OCI-LY3 (cell line): ENCODE data around the gene CLMN.

ENCODE experiments used
- H2AFZ ChIP-seq: fragments of 200-600, 300-600 bp; shearing (Covaris generic); 2 replicates; pipeline ENCODE4 v1.6.0; 2014; ENCODE audit warnings: antibody characterized with exemption, low read depth, low read length
- H3K27ac ChIP-seq: fragments of 200-600, 300-600 bp; sonication (generic); 2 replicates; pipeline ENCODE4 v1.5.1; 2014; ENCODE audit warnings: mild to moderate bottlenecking, low read length, moderate library complexity, mixed read lengths
- H3K27me3 ChIP-seq: fragments of 200-600, 300-600 bp; sonication (generic); 2 replicates; pipeline ENCODE4 v1.6.1; 2014; ENCODE audit warnings: low read depth, low read length, mixed read lengths
- H3K36me3 ChIP-seq: fragments of 200-600, 300-600 bp; sonication (generic); replicated peaks from 2 replicates; pipeline ENCODE3; 2014; ENCODE audit warnings: low read depth, low read length, mixed read lengths
- H3K4me1 ChIP-seq: fragments of 300-600, 200-600 bp; sonication (generic); 2 replicates; pipeline ENCODE4 v1.6.1; 2014; ENCODE audit warnings: low read length, mixed read lengths
- H3K4me2 ChIP-seq: fragments of 200-600, 300-600 bp; sonication (generic); 2 replicates; pipeline ENCODE4 v1.6.1; 2014; ENCODE audit warnings: low read length, mixed read lengths
- H3K4me3 ChIP-seq: fragments of 300-600, 200-600 bp; sonication (generic); 2 replicates; pipeline ENCODE4 v1.5.1; 2014; ENCODE audit warnings: antibody characterized with exemption, mild to moderate bottlenecking, low read length, moderate library complexity
- H3K79me2 ChIP-seq: fragments of 300-600, 200-600 bp; shearing (Covaris generic); 2 replicates; pipeline ENCODE4 v1.6.1; 2014; ENCODE audit warnings: mild to moderate bottlenecking, low read length, mixed read lengths
- H3K9ac ChIP-seq: fragments of 300-600, 200-600 bp; shearing (Covaris generic); 2 replicates; pipeline ENCODE4 v1.6.0; 2014; ENCODE audit warnings: mild to moderate bottlenecking, low read length, moderate library complexity
- H3K9me3 ChIP-seq: fragments of 200-600, 300-600 bp; shearing (Covaris generic); 2 replicates; pipeline ENCODE4 v1.6.1; 2014; ENCODE audit warnings: low read length, mixed read lengths; ENCODE audit not compliant: insufficient read depth
- H4K20me1 ChIP-seq: fragments of 200-600, 300-600 bp; sonication (generic); 2 replicates; pipeline ENCODE4 v1.6.1; 2016; ENCODE audit warnings: low read length, mixed read lengths; ENCODE audit not compliant: insufficient read depth
- EZH2phosphoT487 ChIP-seq: fragments of 200-600 bp; shearing (Covaris generic); IDR thresholded peaks from 2 replicates; pipeline ENCODE4 v1.6.1; 2018; ENCODE audit warnings: antibody characterized with exemption, mixed run types, low read depth
- TF ChIP-seq, protein P1 (sequence below): fragments of 200-600, 300-600 bp; sonication (generic); IDR thresholded peaks from 2 replicates; pipeline ENCODE4 v1.5.1; 2014; ENCODE audit warnings: antibody characterized with exemption, low read length, low read depth

Gene CLMN

DNA sequence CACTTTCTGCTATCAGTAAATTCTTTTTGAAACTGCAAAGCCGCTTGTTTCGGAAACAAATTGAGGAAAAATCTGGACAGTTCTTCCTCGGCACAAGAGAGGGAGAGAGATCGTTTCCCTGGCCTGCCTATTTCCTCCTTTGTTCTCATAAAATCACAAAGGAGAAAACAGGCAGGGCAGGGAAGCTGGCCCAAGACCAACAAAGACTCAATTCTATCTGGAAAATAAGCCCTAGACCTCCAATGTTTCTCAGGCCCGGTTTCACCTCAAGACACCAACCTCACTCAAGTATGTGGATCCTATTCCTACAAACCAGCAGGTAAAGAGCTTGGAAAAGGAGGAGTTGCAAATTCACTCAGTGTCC lies 181.9 kb downstream of the CLMN start:
- Histone ChIP-seq H2AFZ (no peak overlapping the region), H4K20me1 (peaks cover 22% of the 10 kb centered on the region), H3K4me2 (no peak overlapping the region), H3K9me3 (no peaks in the 10 kb centered on the region), H3K27me3 (no peaks in the 10 kb centered on the region), H3K27ac (no peak overlapping the region), H3K36me3 (peaks cover 4% of the 10 kb centered on the region), H3K9ac (no peak overlapping the region), H3K4me1 (0 out of 2 replicates have a peak, but pooled peaks cover 3% of the 10 kb centered on the region), H3K4me3 (no peak overlapping the region), H3K79me2 (peaks cover 74% of the 10 kb centered on the region)
- TF ChIP-seq, protein P1, sequence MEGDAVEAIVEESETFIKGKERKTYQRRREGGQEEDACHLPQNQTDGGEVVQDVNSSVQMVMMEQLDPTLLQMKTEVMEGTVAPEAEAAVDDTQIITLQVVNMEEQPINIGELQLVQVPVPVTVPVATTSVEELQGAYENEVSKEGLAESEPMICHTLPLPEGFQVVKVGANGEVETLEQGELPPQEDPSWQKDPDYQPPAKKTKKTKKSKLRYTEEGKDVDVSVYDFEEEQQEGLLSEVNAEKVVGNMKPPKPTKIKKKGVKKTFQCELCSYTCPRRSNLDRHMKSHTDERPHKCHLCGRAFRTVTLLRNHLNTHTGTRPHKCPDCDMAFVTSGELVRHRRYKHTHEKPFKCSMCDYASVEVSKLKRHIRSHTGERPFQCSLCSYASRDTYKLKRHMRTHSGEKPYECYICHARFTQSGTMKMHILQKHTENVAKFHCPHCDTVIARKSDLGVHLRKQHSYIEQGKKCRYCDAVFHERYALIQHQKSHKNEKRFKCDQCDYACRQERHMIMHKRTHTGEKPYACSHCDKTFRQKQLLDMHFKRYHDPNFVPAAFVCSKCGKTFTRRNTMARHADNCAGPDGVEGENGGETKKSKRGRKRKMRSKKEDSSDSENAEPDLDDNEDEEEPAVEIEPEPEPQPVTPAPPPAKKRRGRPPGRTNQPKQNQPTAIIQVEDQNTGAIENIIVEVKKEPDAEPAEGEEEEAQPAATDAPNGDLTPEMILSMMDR, result no peak
- TF ChIP-seq EZH2phosphoT487, result no peak

DNA sequence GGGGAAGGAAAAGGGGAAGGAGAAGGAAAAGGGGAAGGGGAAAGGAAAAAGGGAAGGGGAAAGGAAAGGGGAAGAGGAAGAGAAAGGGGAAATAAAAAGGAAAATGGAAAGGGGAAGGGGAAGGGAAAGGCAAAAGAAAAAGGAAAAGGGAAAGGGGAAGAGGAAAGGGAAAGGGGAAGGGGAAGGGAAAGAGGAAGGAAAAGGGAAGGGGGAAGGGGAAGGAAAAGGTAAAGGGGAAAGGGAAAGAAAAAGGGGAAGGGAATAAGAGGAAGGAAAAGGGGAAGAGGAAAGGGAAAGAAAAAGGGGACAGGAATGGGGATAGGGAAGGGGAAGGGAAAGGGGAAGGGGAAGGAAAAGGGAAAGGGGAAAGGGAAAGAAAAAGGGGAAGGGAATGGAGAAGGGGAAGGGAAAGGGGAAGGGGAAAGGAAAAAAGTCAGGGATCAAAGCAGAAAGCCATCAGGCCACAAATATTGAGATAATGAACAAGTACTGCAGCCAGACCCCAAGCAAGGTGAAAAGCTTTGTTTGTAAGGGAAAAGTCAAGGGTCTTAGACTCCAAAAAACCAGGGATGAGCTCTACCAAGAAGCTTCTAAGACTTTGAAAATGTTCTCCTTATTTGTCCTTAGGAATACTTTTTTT lies 182.4 kb downstream of the CLMN start:
- H2AFZ ChIP-seq, result no peak overlapping the region
- 0 out of 2 replicates have a peak, but pooled peaks cover 3% of the 10 kb centered on the region for H3K4me1 ChIP-seq
- H3K79me2 ChIP-seq, result peaks cover 69% of the 10 kb centered on the region
- peaks cover 17% of the 10 kb centered on the region for H4K20me1 ChIP-seq
- H3K27me3 ChIP-seq, result no peaks in the 10 kb centered on the region
- no peak overlapping the region for H3K4me2 ChIP-seq
- H3K9me3 ChIP-seq, result no peaks in the 10 kb centered on the region
- H3K27ac ChIP-seq, result no peak overlapping the region
- H3K4me3 ChIP-seq, result no peak overlapping the region
- peaks cover 7% of the 10 kb centered on the region for H3K36me3 ChIP-seq
- no peak for TF ChIP-seq EZH2phosphoT487
- TF ChIP-seq, protein P1, result no peak
- H3K9ac ChIP-seq, result no peak overlapping the region

DNA sequence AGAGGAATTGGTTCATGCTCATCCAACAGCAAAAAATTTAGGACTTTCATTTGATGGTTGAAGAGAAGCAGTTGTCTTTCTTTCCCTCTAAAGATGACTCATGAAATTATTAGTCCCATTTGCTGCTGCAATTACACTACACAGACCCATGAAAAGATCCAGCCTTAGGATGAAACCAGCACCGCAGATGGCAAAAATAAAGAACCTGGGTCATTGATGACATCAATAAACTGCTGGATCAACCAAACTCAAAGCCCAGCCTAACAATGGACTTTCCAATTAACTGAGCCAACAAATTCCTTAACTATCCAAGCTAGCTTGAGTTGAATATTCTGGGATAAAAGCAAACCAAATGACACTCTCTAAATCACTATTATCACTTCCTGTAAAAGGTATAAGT lies 183.1 kb downstream of the CLMN start:
- Histone ChIP-seq H3K79me2 (peaks cover 63% of the 10 kb centered on the region), H3K4me1 (0 out of 2 replicates have a peak, but pooled peaks cover 3% of the 10 kb centered on the region), H2AFZ (no peak overlapping the region), H3K36me3 (peaks cover 11% of the 10 kb centered on the region), H4K20me1 (peaks cover 11% of the 10 kb centered on the region; the same call in 1 of the 2 replicates), H3K4me2 (no peak overlapping the region), H3K27me3 (no peaks in the 10 kb centered on the region), H3K27ac (no peak overlapping the region), H3K4me3 (no peak overlapping the region), H3K9ac (no peak overlapping the region), H3K9me3 (no peaks in the 10 kb centered on the region)
- TF ChIP-seq, protein P1, result no peak
- TF ChIP-seq EZH2phosphoT487, result no peak

- no peak overlapping the region for H3K27ac ChIP-seq
- H3K9ac ChIP-seq, result no peak overlapping the region
- no peak overlapping the region for H3K4me2 ChIP-seq
- H3K4me1 ChIP-seq, result 0 out of 2 replicates have a peak, but pooled peaks cover 3% of the 10 kb centered on the region
- no peaks in the 10 kb centered on the region for H3K9me3 ChIP-seq
- TF ChIP-seq, protein P1, result no peak
- no peak for TF ChIP-seq EZH2phosphoT487
- peaks cover 10% of the 10 kb centered on the region; the same call in 1 of the 2 replicates for H4K20me1 ChIP-seq
- H3K4me3 ChIP-seq, result no peak overlapping the region
- no peaks in the 10 kb centered on the region for H3K27me3 ChIP-seq
- H3K36me3 ChIP-seq, result peaks cover 17% of the 10 kb centered on the region
- H3K79me2 ChIP-seq, result peaks cover 43% of the 10 kb centered on the region
- H2AFZ ChIP-seq, result no peak overlapping the region
These were observed 185.3 kb downstream of the CLMN start for GRCh38 chr14:95134304-95134933.
